ENCODE measurements around the gene AP1B1.

The AP1B1 gene

GRCh38 chr22:29299136-29299900, 89.1 kb downstream of the AP1B1 start:
- DNase-seq (ENCODE audit: low spot score), result no peak

DNA sequence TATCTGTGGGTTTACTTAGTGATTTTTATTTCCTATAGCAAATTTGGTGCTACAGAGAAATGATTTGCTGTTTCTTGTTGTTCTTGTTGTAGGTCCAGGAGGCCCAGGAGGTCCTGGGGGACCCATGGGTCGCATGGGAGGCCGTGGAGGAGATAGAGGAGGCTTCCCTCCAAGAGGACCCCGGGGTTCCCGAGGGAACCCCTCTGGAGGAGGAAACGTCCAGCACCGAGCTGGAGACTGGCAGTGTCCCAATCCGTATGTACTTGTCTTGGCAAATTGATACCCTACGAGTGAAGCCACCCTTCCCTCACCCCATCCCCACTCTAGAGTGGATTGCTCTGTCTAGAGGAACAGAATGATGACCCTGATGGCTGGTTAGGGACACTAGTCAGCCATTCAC, 89.7 kb downstream of the AP1B1 start:
- no peak for DNase-seq (ENCODE audit: low spot score)

- no peak for DNase-seq (ENCODE audit: low spot score)
Observed at GRCh38 chr22:29292379-29292778, 96.0 kb downstream of the AP1B1 start.

- DNase-seq (ENCODE audit: low spot score), result no peak
Observed at GRCh38 chr22:29291215-29291614, 97.2 kb downstream of the AP1B1 start.

GRCh38 chr22:29290061-29290460, 98.3 kb downstream of the AP1B1 start:
- DNase-seq (ENCODE audit: low spot score), result no peak

DNA sequence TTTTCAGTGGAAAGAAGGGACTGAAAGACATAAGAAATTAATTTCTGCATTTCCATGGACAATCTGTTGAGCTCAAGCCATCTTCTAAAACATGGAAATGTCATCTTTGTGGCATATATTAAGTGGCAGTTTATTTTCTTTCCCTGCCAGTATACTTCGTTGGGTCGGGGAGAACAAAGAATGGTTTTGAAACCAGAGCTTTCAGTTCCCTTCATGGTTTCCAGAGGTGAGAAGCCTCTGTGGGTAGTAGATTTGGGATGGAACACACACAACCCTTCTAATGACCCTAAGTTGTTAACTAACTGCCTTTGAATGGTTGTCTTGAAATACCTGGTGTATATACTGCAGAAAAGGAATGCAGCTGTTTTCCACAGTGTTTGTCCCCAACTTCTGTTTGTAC, 99.5 kb downstream of the AP1B1 start:
- no peak for DNase-seq (ENCODE audit: low spot score)

DNA sequence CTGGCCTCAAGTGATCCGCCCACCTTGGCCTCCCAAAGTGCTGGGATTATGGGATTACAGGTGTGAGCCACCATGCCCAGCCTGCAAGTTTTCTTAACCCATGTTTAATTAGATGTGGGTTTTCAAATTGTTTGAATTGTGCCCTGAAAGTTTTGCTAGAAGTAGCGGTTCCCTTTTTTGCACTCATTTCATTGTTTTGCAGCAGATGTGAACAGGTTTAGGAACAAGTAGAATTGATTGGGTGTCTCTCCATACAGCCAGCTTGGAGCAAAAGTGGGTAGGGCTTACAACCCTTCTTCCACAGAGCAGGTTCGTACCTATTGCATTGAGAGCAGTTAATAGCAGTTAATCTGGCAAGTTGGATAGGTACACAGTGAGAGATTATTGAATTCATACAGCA, 104.2 kb downstream of the AP1B1 start:
- no peak for DNase-seq (ENCODE audit: low spot score)

DNA sequence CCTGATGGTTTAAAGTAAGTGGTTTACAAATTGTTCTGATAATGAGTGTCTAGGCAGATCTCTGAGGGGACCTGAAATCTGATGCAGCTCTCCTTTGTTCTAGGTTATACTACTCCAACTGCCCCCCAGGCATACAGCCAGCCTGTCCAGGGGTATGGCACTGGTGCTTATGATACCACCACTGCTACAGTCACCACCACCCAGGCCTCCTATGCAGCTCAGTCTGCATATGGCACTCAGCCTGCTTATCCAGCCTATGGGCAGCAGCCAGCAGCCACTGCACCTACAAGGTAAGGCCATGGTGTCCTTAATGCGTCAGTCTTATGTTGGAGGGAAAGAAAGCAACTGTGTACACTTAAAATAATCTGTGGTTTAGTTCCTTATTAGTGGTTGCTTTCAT, 110.4 kb downstream of the AP1B1 start:
- DNase-seq (ENCODE audit: low spot score), result no peak

Measured in cerebellar cortex (tissue), 1 donor.